Activated CD4-positive, CD25-positive, alpha-beta regulatory T cell treated with anti-CD3 and anti-CD28 coated beads, Interleukin-2, amount 50 U/mL, for 72 hours (primary cell): Measurements from ENCODE around the gene EPHB2.

Source experiments
- DNase-seq: peaks from one replicate; pipeline ENCODE4 v3.0.0; 2021

EPHB2 gene

DNA sequence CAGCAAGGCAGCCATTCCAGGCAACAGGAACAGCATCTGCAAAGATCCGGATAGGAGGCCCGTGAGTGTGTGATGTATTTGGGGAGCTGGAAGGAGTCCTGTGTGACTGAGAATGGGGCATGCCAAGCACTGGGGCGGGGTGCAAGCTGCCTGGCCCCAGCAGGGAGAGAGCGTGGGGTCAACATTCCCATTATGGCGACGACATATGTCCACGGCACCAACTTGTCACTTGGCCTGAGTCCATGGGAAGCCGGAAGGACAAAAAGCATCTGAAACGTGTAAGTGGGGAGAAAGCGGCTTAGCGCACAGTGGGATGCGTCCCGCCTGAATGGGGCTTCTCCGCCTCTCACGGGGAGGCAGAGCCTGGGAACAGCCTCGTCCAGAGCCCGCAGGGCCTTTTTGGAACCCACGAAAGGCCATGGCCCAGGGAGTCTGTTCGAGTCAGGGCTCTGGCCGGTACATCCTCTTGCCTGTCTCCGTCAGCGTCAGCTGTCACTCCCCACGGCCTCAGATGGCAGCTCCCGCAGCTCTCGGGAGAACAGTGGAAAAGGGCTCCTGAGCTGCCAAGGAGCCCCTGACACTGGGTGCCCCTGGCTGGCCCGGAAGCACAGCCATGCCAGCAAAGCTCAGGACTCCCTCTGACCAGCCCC, 12.4 kb downstream of the EPHB2 start:
- no peak for DNase-seq

DNA sequence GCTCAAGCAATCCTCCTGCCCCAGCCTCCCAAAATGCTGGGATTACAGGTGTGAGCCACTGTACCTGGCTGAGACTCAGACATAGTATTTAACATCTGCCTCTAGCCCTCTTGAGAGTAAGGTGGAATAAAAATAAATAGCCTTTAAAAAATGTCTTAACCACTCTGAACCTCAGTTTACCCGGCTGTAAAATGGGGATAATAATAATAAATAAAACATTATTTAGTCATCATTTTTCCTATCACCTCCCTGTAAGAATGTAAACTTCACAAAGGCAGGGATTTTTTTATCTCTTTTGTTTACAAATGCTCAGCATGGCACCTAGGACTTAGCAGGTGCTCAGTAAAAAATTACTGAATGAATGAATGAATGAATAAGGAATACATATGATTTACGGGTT, 17.2 kb downstream of the EPHB2 start:
- no peak for DNase-seq

DNA sequence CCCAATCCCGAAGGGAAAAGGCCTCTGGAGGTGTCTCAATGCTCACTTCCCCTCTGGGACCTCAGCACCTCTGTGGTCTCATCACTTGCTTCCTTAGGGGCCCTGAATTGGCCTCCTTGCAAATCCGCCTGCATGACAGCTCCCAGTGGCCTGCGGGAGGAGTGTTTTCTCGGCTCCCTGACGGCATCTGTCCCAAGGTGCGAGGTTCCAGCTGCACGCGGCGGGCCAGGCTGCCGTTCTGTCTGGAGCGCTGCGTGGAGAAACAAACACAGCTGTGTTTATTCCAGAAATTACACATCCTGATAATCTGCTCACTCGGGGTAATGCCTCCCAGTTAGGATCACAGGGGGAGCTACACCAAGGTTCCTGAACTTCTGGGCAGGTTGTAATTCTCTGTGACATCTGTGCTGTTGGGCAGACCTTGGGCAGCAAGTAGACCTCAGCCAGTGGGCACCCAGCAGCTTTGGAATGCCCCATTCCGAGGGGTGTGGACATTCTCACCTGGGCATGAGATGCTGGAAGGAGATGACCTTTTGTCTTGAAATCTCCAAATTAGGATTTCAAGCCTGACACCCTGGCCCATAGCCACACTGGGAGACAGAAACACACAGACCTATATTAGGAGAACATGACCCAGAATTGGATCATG, 18.2 kb downstream of the EPHB2 start:
- DNase-seq = no peak

DNA sequence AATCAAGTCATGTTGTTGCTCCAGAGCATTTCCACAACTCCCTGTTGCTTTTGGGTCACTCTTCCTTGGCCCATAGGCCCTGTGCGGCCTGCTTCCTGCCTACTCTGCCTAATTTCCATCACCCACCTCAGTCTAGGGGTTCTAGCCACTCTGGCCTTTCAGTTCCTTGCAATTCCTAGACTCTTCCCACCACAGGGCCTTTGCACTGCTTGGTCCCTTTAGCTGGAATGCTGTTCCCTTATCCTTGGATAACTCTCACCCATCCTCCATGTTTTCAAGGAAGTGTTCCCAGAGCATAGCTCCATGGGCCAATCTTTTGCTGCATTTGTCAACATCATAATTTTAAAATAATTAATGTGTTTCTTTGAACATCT, 18.7 kb downstream of the EPHB2 start:
- no peak for DNase-seq

DNA sequence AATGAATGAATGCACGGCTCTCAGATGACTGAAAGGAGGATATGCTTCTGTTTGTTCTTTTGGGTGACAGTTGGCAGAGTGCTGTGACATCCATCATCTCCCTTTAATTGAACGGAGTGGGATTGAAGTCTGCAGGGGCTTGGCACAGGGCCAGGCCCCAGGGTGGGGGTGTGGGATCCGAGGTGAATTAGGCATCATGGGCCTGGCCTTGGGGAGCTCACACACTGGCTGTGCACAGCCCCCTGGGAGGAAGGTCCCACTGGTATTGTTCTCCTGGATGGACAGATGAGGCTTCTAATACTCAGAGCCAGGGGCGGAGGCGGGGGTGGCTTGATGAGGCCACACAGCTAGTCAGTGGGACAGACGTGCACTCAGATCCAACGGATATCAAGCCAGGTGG, 19.3 kb downstream of the EPHB2 start:
- DNase-seq = no peak

DNA sequence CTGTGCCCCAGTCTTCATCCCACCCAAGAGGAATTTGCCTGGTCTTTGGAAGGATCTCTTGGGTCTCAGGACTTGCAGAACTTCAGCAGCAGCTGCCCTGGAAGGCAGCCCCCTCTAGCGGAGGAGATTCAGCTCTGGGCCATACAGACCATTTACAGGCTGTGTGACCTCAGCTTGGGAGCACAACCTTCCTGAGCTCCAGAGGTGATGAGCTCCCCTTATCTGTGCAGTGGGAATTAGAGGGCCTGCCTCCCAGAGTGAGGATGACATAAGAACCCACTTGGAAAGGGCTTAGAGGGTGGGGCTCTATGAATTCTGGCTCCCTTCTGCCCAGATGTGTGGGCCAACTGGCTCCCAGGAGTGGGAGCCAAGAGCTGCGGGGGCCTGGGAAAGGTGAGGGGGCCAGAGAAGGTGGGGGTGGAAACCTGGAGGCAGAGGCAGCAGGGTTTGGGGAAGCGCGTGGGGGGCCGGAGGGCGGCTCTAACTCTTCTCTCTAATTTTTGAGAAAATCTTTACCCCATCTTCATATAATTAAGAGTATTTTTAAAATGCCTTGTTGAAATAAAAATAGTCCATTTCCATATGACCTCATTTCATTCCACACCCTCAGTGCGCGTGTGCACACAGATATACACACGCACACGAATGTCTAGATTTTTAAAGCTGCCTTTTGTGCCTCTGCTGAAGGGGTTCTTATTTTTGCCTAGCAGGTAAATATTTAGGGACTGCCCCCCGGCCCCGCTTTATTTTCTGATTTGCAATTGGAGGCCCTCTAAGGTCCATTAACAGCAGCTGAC, 21.5 kb downstream of the EPHB2 start:
- DNase-seq = no peak

DNA sequence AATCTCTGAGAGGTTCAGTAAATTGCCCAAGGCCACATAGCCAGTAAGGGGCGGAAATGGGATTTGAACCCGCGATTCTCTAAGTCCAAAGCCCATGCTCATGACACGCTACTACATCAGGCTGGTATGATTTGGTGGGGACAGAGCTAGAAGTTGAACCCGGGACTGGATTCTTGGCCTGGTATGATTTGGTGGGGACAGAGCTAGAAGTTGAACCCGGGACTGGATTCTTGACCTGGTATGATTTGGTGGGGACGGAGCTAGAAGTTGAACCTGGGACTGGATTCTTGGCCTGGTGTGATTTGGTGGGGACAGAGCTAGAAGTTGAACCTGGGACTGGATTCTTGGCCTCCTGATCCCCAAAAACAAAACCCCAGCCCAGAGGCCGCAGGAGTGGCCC, 23.0 kb downstream of the EPHB2 start:
- DNase-seq = no peak

DNA sequence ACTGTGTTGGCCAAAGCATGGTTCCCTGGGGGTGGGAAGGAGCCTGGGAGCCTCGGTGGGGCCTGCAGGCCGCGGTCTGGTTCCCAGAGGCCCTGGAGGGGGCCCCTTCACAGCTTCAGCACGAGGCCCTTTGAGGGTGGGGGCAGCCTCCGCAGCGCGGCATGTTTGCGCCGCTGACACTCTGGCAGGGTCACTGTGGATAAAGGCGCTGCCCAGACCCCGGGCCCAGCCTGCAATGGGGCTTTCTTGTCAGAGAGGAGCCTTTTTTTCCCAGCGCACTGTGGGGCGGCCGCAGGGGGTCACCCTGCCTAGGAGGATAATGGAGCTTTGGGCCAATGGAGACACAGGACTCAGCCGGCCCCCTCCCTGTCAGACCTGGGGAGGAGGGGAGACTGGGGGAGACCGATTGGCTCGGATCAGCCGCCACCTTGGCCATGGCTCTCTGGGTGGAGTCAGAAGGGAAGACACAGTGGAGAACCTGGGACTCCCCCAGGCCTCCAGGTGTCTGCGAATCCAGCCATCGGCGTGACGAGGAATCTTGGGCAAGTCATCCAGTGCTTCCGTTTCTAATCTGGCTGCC, 26.0 kb downstream of the EPHB2 start:
- DNase-seq = no peak

DNA sequence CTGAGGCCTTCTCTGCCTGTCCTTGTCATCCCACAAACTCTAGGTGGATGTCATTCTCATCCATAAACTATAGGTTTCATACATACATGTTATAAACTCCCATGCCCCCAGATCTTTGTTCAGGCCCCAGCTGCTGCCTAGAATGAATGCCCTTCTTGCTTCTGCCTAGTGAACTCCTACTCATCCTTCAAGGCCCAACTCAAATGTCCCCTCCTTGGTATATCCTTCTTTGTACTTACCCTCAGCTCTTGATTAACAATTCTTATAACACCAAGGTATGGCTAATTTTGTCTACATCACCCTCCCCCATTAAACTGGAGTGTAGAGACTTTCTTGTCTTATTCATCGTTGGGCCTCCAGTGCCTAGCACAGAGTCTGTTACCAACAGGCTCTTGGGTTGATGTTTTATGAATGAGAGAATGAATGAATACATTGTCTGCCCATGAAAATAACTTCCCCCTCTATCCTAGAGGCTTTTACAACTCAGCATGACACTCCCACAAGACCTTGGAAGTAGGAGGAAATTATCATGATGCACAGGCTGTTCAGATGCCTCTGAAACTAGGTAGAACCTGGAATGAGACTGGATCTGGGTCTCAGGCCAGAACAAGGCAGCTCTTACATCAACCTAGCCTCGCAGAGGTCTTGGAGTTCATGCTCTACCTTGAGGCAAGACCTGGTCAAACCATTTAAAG, 26.9 kb downstream of the EPHB2 start:
- no peak for DNase-seq

DNA sequence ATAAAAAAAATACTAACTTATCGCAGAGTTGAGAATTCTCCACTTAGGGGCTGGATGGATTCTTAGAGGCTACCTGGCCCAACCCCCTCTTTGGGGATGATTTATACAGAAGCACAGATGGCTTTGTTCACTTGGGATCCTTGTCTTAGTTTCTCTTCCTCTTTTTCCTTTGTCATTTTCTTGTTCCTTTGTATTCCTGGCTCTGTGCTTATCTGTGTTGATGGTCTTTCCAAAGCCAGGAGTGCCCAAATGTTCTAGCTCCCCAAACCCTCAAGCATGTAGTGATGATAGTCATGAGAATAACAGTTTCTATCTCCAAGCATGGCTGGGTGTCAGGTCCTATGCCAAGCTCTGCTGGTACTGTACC, 27.4 kb downstream of the EPHB2 start:
- no peak for DNase-seq

DNA sequence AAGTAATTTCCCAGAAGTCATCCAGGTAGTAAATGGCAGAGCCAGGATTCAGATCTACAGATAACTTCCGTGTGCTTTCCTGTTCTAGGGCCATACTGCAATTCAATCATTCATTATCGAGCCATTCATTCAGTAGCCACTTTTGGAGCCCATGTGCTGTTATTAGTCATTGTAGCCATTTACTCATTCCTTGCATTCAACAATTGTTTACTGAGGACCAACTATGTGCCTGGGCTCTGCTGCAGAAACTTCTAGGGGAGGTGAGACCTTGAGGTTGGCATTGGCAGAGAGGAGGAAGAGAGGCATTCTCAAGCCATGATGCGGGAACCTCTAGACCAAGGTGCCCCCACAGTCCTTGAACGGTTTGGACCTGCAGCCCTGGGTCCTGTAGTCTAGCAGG, 27.9 kb downstream of the EPHB2 start:
- no peak for DNase-seq

DNA sequence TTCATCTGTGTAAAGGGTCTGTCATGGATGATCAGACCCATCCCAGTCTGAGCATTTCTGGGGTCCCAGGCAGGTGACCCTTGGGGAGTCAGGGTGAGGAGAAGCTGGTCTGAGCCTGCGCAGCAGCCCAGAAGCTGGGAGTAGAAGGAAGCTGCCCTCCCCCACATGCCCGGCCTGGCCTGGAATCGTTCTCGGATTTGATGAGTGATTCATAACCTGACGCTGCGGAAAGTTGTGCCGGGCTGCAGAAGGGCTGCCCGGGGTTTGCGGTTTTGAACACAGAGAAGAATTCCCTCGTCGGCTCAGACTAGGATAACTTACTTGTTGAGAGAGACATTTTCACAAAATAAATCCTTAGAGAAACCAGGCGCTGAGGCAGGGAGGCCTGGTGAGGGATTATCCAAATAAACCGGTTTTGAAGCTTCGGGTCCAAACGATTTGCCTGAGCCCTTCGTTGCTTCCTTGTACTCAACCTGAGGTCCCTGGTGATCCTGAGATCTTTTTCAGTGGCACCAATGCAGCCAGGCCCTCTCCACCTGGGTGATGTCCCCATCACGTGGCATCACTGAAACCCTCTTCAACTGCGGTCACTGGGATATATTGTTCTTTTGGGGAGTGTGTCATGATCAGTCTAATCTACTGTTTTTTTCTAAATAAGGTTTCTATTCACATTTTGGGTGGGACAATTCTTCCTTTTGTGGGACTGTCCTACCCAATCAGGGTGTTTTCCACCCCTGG, 29.2 kb downstream of the EPHB2 start:
- DNase-seq = no peak

DNA sequence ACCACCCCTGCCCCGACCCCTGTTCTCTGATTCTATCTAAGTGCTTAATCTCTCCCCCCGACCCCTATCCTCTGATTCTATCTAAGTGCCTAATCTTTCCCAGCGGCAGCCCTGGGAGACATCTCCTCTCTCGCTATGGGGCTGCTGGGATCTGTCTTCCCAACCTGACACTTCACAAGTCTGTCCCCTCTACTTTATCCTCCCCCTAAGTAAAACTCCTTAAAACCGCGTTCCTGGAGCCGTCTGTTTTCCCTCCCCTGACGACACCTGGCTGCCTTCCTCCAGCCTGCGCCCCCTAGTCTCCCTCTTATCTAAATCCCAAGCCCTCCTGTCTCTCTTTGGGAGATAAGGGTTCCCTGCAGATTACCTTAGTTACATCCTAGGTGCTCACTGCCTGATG, 30.5 kb downstream of the EPHB2 start:
- DNase-seq = no peak

DNA sequence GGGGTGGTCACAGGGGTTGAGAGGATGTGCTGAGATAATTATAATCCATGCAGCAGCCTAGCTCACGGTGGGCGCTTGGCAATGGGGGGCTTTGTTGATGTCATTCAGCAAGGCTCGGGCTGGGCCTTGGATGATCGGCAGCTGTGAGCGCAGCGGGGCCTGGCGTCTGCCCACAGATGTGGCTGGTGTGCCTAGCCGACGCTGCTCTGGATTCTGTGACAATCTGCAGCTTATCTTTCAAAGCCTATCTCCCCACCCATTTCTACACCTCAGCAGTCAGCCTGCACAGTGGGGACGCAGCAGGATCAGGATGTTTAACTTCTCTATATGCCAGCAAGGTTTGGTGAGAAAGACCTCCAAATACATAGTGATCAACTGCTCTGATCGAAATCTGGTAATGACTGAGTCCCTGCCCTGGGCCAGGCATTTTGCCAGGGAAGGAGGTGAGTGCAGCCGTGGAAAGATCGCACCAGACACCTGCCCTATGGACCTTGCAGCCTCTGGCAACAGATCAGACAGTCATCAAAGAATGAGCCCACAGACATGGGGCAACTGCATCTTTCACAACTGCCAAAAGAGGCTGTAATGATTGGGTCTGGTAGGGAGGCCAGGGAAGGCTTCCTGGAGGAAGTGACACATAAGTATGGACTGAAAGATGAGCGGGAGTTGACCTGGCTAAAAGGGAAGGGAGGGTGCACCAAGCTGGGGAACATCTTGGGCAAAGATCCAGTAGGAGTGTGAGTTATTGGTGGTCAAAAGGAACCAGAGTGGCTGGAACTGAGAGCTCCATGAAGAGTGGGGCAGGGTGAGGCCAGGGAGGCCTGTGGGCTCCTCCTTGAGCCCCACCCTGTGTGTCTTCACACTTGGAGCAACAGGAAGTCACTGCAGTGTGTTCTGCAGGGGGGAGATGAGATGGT, 35.3 kb downstream of the EPHB2 start:
- no peak for DNase-seq

DNA sequence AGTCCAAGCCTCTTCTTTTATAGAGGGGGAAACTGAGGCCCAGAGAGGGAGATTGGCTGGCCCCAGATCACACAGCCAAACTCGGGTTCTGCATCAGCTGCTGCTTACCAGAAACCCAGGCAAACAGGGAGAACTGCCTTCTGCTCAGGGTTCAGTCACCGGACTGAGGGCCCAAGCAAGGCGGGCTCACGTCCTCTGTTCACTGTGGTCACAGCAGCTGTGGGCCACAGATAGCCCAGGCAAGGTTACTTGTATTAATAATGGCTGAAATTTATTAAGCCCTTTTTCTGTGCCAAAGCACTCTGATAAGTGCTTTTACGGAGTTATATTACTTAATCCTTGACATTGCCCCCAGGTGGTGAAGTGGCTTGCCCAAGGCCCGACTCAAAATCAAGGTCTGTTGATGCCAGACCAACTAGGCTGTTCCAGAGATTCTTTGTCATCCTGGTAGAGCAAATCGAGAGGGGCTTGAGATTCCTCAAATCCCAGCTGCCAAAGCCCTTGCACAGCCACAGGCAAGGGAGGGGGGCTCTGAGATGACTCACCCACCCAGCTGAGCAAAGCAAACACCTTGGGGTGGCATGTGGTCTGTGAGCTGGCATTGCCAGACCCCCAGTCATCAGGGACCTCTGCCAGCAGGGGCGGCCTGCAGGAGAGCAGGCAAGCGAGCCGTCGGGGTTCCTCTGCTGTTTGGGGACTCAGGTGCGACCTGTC, 36.5 kb downstream of the EPHB2 start:
- no peak for DNase-seq

DNA sequence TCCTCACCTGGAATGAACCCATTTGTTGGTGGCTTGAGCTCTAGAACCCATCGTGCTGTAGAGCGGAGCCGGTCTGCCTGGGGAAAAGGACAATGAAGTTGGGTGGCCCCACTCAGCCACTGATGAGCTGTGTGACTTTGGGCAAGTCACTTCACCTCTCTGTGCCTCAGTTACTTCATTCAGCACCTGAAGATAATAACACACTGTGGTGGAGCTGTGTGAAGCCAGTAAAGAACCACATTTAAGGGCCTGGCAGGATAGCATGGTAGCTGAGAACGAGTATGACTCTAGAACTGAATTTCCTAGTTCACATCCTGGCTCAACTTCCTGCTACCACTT, 37.1 kb downstream of the EPHB2 start:
- no peak for DNase-seq

DNA sequence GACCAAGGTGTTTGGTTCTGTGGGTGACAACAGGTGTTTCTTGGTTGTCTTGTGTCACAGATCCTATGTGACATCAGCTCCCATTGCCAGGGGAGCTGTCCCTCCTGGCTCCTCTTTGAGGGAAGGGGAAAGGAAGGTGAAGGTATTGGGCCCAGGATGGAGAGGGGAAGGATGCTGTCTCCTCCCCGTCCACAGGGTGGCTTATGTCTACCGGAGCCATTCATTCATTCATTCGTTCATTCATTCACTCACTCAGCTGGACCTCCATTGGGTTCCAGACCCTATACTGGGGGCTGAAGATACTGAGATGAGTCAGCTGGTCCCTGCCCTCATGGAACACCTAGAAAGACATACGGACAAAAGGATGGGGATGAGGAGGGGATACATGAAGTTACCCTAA, 38.9 kb downstream of the EPHB2 start:
- no peak for DNase-seq

DNA sequence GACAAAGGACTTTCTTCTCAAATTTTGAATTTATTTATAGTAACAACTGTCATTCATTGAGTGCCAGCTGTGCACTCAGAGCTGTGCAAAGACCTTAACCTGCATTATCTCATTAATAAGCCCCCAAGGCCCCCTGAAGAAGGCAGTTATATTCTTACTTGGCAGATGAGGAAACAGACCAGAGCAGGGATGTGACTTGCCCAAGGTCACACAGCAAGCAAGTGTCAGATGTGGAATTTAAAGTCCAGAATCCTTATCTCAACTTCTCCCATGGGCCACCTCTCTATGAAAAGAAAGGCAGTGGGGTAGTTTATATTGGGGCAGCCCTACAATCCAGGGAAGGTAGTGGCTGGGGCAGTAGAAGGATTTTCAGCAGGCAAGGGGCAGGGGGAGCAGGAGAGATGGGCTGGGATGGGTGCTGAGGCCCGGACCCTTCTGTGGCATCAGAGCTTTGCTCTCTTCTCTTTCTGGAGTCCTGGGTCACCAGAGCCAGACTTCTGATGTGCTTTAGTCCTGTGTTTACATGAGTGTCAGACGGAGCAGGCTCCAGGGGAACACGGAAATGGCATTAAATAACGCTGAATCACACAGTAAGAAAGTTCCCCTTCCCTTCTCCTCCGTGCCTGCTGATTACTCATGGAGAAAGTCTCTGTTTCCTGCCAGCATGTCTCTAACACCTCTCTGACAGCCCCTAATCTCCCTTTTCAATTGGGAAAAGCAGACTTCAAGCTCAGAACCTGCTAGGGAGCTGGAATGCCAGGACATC, 39.5 kb downstream of the EPHB2 start:
- no peak for DNase-seq

DNA sequence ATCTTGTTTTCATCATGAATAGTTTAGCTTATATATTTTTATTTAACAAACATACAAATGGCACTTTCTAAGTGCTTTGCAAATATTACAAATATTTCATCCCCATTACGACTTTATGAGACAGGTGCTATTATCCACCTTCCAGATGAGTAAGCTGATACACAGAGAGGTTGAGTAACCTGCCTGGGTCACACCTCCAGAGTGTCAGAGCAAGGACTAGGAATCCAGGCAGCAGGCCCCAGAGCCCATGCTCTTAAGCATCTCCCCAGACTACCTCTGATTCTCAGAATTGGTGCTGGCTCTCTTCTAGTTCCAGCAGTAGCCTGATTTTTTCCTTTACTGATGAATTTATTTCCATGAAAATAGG, 40.0 kb downstream of the EPHB2 start:
- DNase-seq = no peak

DNA sequence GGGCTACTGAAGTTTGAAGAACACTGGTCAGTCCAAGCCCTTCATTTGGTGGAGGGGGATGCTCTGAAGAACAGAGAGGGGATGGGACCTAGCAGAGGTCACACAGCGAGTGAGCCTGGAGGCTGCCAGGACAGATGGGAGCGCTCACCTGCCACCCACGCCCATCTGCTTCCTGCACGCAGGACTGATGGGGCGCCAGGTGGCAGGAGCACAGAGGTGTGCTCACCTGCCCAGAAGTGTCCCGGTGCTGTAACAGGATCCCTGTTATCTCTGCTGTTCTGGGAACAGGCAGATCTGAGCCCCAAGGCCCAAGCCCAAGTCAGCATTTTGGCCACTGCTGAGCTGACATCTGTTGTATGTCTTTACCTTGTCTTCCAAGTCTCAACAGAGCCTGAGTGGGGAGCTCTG, 40.5 kb downstream of the EPHB2 start:
- DNase-seq = no peak
